Fibroblast of lung (primary cell): ENCODE measurements around the gene COL16A1. TPM values are rescaled to one million over a fixed set of nuclear protein-coding genes. Genes with fewer than 3 reads are reported as not detected.

Experiments
- DNase-seq, 2 donors: peaks; one replicate each; pipeline versions ENCODE4 v3.0.0 to v3.0.0-alpha.2; 2010; ENCODE audit warnings: low read depth in 2 of 2
- H2AFZ ChIP-seq: 2 replicates; pipeline ENCODE4 v1.5.1; 2012; ENCODE audit warnings: low read length, control low read depth, inconsistent platforms
- H3K27ac ChIP-seq: 2 replicates; pipeline ENCODE4 v1.5.1; 2011; ENCODE audit warnings: low read length, control low read depth; ENCODE audit not compliant: insufficient read depth
- H3K27me3 ChIP-seq: 2 replicates; pipeline ENCODE4 v1.5.1; 2011; ENCODE audit warnings: mild to moderate bottlenecking, low read length; ENCODE audit not compliant: control insufficient read depth, insufficient read depth
- H3K36me3 ChIP-seq: 2 replicates; pipeline ENCODE4 v1.5.1; 2011; ENCODE audit warnings: low read length; ENCODE audit not compliant: control insufficient read depth, insufficient read depth
- H3K4me1 ChIP-seq: 2 replicates; pipeline ENCODE4 v1.5.1; 2011; ENCODE audit warnings: low read length; ENCODE audit not compliant: control insufficient read depth, insufficient read depth; ENCODE audit errors: extremely low read depth
- H3K4me2 ChIP-seq: 2 replicates; pipeline ENCODE4 v1.5.1; 2011; ENCODE audit warnings: low read length, control low read depth; ENCODE audit not compliant: insufficient read depth; ENCODE audit errors: extremely low read depth
- H3K4me3 ChIP-seq, 4 experiments: fragments of 200-600 bp in 1 of 4; sonication (generic) in 1 of 4; replicated peaks in 1 of 4; 2 replicates each; pipeline ENCODE4 v1.5.1; 2011 to 2016; ENCODE audit warnings: low read length in 4 of 4, low read depth in 3 of 4, mild to moderate bottlenecking in 3 of 4, control low read depth in 2 of 4, inconsistent platforms in 1 of 4, mixed read lengths in 1 of 4; ENCODE audit not compliant: insufficient read depth in 1 of 4; ENCODE audit errors: control extremely low read depth in 1 of 4
- H3K79me2 ChIP-seq: 2 replicates; pipeline ENCODE4 v1.5.1; 2012; ENCODE audit warnings: mild to moderate bottlenecking, low read length, inconsistent platforms; ENCODE audit not compliant: control insufficient read depth, insufficient read depth
- H3K9ac ChIP-seq: 2 replicates; pipeline ENCODE4 v1.5.1; 2011; ENCODE audit warnings: mild to moderate bottlenecking, low read length, control low read depth; ENCODE audit not compliant: insufficient read depth
- H3K9me3 ChIP-seq: 2 replicates; pipeline ENCODE4 v1.5.1; 2012; ENCODE audit warnings: low read depth, low read length; ENCODE audit not compliant: control insufficient read depth, insufficient read depth
- H4K20me1 ChIP-seq: 2 replicates; pipeline ENCODE4 v1.5.1; 2011; ENCODE audit warnings: low read length; ENCODE audit not compliant: control insufficient read depth, insufficient read depth; ENCODE audit errors: extremely low read depth
- CTCF ChIP-seq, 2 donors: IDR thresholded peaks in 1 of 2; conservative IDR thresholded peaks in 1 of 2; 1 replicate in 1 of 2; 2 replicates in 1 of 2; pipeline ENCODE4 v1.5.1; 2011 to 2012; ENCODE audit warnings: low read length in 2 of 2, control low read depth in 1 of 2, inconsistent platforms in 1 of 2, low read depth in 1 of 2, mild to moderate bottlenecking in 1 of 2
- EZH2 ChIP-seq: IDR thresholded peaks from 2 replicates; pipeline ENCODE4 v1.5.1; 2012; ENCODE audit warnings: low read length, control low read depth, mild to moderate bottlenecking; ENCODE audit errors: missing control alignments
- polyA plus RNA-seq, 2 donors: library from polyadenylated mRNA; depleted of rRNA in 1 of 2; stranded (reverse) in 1 of 2; unstranded in 1 of 2; fragments of >200 nt; gene quantifications; 2 replicates each; pipeline ENCODE4 v1.2.1, GENCODE V29; 2011 to 2012; ENCODE audit warnings: missing spikeins in 1 of 2
- total RNA-seq: library from RNA; depleted of rRNA; stranded (reverse); fragments of >200 nt; gene quantifications from 2 replicates; pipeline ENCODE4 v1.2.1, GENCODE V29; 2014

The COL16A1 gene
- total and polyA plus RNA-seq, 2 donors (not counting 1 experiment from before 2014, with no cell fraction given): 20.9 to 80.3 TPM

DNA sequence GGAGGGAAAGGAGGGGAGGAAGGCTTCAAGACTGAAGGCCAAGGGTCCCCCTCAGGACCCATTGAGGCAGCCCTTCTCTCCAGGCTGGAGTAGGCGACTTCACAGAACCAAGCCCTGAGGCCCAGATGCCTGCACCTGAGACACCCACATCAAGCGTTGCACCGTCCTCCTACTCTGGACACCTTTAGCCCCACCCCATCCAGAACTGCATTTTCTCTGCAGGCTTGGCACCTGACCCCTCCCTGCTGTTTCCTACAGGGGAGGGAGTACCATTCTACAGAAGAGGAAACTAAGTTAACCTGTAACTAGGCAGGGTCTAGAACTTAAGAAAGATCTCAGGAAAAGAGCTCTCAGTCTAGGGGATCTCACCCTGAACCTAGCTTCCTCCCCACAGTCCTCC, 71.2 kb downstream of the COL16A1 start:
- Histone ChIP-seq H3K4me1 (peaks cover 4% of the 10 kb centered on the region), H3K9ac (no peak overlapping the region), H3K9me3 (no peaks in the 10 kb centered on the region), H3K4me3 (no peak overlapping the region), H3K27ac (no peak overlapping the region), H3K4me2 (no peak overlapping the region), H3K36me3 (peaks cover 8% of the 10 kb centered on the region), H4K20me1 (no peaks in the 10 kb centered on the region), H3K27me3 (no peaks in the 10 kb centered on the region), H3K79me2 (peaks cover 13% of the 10 kb centered on the region), H2AFZ (no peak overlapping the region)
- TF ChIP-seq EZH2: no peak
- no peak for TF ChIP-seq CTCF (conservative IDR thresholded peaks at IDR 0.05 in 1 of 2, IDR thresholded peaks at IDR 0.05 in 1 of 2; ENCODE audit: low read depth in 1 of 2, low read length in 2 of 2)
- no peak for DNase-seq

GRCh38 chr1:31628931-31629556, 74.8 kb downstream of the COL16A1 start:
- H3K4me2 ChIP-seq: no peak overlapping the region
- no peak overlapping the region for H3K4me3 ChIP-seq
- no peaks in the 10 kb centered on the region for H4K20me1 ChIP-seq
- TF ChIP-seq EZH2: no peak
- TF ChIP-seq CTCF (conservative IDR thresholded peaks at IDR 0.05 in 1 of 2, IDR thresholded peaks at IDR 0.05 in 1 of 2; ENCODE audit: low read depth in 1 of 2, low read length in 2 of 2): no peak
- peaks cover 18% of the 10 kb centered on the region for H3K4me1 ChIP-seq
- H3K27me3 ChIP-seq: no peaks in the 10 kb centered on the region
- H3K27ac ChIP-seq: no peak overlapping the region
- no peak overlapping the region for H3K9ac ChIP-seq
- no peak for DNase-seq
- no peak overlapping the region for H2AFZ ChIP-seq
- H3K36me3 ChIP-seq: peaks cover 8% of the 10 kb centered on the region
- H3K9me3 ChIP-seq: no peaks in the 10 kb centered on the region
- no peaks in the 10 kb centered on the region for H3K79me2 ChIP-seq

GRCh38 chr1:31627930-31628559, 75.8 kb downstream of the COL16A1 start:
- H3K27me3 ChIP-seq: no peaks in the 10 kb centered on the region
- peaks cover 18% of the 10 kb centered on the region for H3K4me1 ChIP-seq
- no peak overlapping the region for H3K4me3 ChIP-seq
- no peaks in the 10 kb centered on the region for H4K20me1 ChIP-seq
- peaks cover 8% of the 10 kb centered on the region for H3K36me3 ChIP-seq
- TF ChIP-seq CTCF (conservative IDR thresholded peaks at IDR 0.05 in 1 of 2, IDR thresholded peaks at IDR 0.05 in 1 of 2; ENCODE audit: low read depth in 1 of 2, low read length in 2 of 2) (no peak), EZH2 (no peak)
- peak in 1 of 2 donors; percentile 81 for DNase-seq
- H3K9me3 ChIP-seq: no peaks in the 10 kb centered on the region
- H3K27ac ChIP-seq: no peak overlapping the region
- H3K4me2 ChIP-seq: no peak overlapping the region
- no peak overlapping the region for H3K9ac ChIP-seq
- no peaks in the 10 kb centered on the region for H3K79me2 ChIP-seq
- H2AFZ ChIP-seq: no peak overlapping the region
